ENCODE measurements around the gene KCNJ5. TPM values are rescaled to one million over a fixed set of nuclear protein-coding genes. Genes with fewer than 3 reads are reported as not detected.

The KCNJ5 gene
- total and polyA plus RNA-seq, 2 experiments from 2014 or later, result not detected

DNA sequence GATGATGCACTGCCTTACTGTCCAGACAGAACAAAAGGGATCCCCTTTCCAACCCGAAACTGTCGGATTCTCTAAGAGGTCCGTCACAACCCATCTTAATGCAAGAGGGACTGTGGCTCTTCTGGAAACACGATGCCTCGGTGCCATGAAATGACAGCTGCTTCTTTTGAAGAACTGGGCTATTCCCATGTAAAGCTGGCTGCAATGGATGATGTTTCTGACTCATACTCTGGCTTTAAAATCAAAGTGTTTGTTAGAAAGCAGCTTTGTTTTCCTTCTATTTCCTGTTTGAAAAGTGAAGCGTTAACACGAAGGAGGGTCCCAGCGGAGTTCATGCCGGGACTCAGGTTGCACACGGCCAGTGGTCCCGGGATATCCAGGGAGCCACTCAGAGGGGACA, 48.4 kb downstream of the KCNJ5 start:
- H3K79me2 ChIP-seq (replicated peaks; ENCODE audit: insufficient read depth), result no peaks in the 10 kb centered on the region
- no peaks in the 10 kb centered on the region for H3K9me2 ChIP-seq (ENCODE audit: insufficient read depth)
- Mint-ChIP-seq H3K4me1 (peaks cover 24% of the 10 kb centered on the region), H3K27me3 (ENCODE audit: insufficient read depth, low read depth, poor library complexity) (peaks cover 10% of the 10 kb centered on the region), H3K4me3 (no peak overlapping the region), H3K9me3 (no peaks in the 10 kb centered on the region), H3K27ac (no peak overlapping the region), H3K36me3 (ENCODE audit: low read depth) (no peaks in the 10 kb centered on the region)
- no peak overlapping the region for H3K4me3 ChIP-seq
- DNase-seq (ENCODE audit: low spot score) (no peak), ATAC-seq (no peak)
- H3K4me2 ChIP-seq, result no peak overlapping the region
- H3K36me3 ChIP-seq (ENCODE audit: insufficient read depth), result no peaks in the 10 kb centered on the region
- no peaks in the 10 kb centered on the region for H4K20me1 ChIP-seq (replicated peaks; ENCODE audit: insufficient read depth)
- no peak for TF ChIP-seq EZH2phosphoT487 (IDR thresholded peaks at IDR 0.05; ENCODE audit: unreplicated experiment)
- TF ChIP-seq, protein P1, sequence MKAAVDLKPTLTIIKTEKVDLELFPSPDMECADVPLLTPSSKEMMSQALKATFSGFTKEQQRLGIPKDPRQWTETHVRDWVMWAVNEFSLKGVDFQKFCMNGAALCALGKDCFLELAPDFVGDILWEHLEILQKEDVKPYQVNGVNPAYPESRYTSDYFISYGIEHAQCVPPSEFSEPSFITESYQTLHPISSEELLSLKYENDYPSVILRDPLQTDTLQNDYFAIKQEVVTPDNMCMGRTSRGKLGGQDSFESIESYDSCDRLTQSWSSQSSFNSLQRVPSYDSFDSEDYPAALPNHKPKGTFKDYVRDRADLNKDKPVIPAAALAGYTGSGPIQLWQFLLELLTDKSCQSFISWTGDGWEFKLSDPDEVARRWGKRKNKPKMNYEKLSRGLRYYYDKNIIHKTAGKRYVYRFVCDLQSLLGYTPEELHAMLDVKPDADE (IDR thresholded peaks at IDR 0.05), result no peak
- TF ChIP-seq EZH2 (IDR thresholded peaks at IDR 0.05; ENCODE audit: low read depth, unreplicated experiment), result no peak
- TF ChIP-seq ZNF331 (CRISPR knock-in tag; IDR thresholded peaks at IDR 0.05; ENCODE audit: low read depth), result no peak
- no peak for TF ChIP-seq NANOG (IDR thresholded peaks at IDR 0.05; ENCODE audit: borderline replicate concordance)
- TF ChIP-seq CREB1 (CRISPR knock-in tag; IDR thresholded peaks at IDR 0.05; ENCODE audit: low read depth), result no peak
- TF ChIP-seq ZNF462 (CRISPR knock-in tag; IDR thresholded peaks at IDR 0.05), result no peak
- TF ChIP-seq JUNB (IDR thresholded peaks at IDR 0.05; ENCODE audit: unreplicated experiment), result no peak
- TF ChIP-seq, protein P2, sequence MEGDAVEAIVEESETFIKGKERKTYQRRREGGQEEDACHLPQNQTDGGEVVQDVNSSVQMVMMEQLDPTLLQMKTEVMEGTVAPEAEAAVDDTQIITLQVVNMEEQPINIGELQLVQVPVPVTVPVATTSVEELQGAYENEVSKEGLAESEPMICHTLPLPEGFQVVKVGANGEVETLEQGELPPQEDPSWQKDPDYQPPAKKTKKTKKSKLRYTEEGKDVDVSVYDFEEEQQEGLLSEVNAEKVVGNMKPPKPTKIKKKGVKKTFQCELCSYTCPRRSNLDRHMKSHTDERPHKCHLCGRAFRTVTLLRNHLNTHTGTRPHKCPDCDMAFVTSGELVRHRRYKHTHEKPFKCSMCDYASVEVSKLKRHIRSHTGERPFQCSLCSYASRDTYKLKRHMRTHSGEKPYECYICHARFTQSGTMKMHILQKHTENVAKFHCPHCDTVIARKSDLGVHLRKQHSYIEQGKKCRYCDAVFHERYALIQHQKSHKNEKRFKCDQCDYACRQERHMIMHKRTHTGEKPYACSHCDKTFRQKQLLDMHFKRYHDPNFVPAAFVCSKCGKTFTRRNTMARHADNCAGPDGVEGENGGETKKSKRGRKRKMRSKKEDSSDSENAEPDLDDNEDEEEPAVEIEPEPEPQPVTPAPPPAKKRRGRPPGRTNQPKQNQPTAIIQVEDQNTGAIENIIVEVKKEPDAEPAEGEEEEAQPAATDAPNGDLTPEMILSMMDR (conservative IDR thresholded peaks at IDR 0.05; ENCODE audit: low read depth in 2 of 2), result no peak
- TF ChIP-seq STAT1 (IDR thresholded peaks at IDR 0.05; ENCODE audit: unreplicated experiment), result no peak
- H3K27ac ChIP-seq (ENCODE audit: low read depth), result no peak overlapping the region
- no peak overlapping the region for H2AFZ ChIP-seq
- H3K27me3 ChIP-seq (ENCODE audit: insufficient read depth), result no peaks in the 10 kb centered on the region
- no peaks in the 10 kb centered on the region for H3F3A ChIP-seq (replicated peaks; ENCODE audit: low read depth)
- peaks cover 8% of the 10 kb centered on the region for H3K4me1 ChIP-seq (ENCODE audit: insufficient read depth)

All from GM23338 (cell line).